Measurements from ENCODE around the gene CTIF.

CTIF gene

DNA sequence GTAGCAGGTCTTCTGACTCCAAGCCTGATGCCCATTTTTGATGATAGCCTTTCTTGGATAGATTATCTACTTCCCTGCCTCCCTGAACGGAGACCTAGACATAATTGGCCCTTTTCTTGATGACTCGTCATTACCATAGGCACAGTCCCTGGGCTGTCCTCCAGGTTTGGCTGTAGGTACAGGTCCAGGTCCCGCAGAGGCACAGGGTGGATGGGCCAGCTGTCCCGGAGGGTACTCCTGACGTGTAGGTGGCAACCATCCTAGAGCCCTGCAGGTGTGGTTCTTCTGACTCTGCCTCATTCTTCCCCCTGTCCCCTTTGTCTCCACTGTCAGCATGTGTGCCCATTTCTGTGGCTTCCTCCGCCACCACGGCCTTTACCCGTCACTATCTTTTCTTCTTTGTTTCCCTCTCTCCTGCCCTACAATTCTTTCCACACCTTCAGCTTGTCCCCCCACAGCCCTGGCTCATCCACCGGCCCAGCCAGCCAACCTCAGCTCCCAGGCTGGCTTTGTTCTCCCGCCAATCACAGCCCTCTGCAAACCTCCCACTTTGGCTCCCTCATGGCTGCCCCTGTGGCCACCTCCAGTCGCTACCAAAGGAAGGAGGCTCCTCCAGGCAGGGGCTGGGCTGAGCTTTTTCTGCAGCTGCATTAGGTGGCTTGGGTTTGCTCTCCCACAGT is 309.1 kb downstream of the CTIF start:
- DNase-seq (ENCODE audit: low read depth in 2 of 2), result no peak

DNA sequence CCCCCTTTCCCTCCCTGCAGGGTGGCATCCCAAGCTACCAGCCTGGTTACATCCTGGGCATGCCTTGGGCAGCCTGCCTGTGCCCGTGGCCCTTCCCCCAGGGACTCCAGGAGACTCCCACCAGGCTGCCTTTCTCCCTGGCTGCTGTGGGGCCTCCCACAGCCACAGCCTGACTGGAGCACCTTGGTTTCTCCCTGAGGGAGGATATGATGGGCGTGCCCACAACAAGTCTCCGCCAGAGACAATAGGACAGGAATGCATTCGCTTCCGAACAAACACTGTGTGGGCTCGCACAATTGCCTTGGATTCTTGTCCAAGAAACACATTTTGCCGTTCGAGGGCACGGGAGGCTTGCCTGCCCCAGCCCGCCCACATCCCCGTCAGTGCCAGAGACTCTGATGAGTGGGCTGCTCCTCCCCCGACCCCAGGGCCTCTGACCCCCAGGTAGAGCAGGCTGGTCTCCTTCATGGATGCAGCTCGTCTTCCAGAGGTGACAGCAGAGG is 309.9 kb downstream of the CTIF start:
- no peak for DNase-seq (ENCODE audit: low read depth in 2 of 2)

DNA sequence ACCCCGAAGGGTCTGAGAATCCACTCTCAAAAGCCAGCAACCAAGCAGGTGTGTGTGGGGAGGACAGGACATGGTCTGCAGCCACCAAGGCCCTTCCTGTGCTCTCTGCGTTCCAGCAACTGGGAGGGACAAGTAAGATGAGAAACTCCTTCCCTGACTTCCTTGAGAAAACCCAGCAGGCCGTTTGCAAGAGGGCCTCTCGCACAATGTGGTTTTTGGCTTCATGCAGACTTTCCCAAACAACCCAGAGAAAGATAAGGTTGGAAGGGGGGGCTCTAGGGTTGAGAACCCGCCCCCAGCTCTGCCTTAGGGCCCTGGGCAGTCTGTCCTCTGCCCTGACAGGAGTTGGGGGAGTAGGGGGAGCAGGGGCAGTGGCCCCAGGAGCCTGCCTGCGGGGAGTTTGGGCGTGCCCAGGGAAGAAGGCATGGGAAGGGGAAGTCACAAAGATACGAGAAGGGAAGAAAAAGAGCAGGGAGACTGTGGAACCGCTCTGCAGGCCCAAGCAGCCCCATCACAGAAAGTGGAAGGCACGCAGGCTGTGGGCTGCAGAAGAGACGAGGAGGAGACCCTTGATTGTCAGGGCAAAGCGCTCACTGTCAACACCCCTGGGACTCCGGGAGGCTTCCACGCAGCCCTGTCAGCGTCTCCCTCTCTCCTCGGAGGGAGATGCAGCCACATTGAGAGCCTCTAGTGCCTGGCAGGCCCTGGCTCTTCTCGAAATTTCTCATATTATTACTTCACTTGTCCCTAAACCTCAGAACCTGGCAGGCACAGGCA is 312.2 kb downstream of the CTIF start:
- no peak for DNase-seq (ENCODE audit: low read depth in 2 of 2)

DNA sequence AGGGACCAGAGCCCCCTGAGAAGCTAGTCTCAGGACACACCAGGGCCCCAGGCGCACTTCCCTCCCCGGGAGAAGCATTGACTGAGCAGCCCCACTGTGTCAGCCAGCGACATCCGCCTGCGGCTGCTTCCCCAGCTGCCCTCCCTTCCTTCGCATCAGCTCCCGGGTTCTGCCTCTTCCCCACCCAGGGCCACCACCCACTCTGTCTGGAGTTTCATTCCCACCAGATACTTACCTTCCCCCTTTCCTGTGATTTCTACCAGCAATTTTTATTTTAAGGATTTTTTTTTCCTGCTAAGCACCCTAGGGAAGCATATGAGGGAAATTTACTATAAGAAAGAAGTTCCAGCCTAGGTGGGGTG is 312.7 kb downstream of the CTIF start:
- DNase-seq (ENCODE audit: low read depth in 2 of 2), result no peak

DNA sequence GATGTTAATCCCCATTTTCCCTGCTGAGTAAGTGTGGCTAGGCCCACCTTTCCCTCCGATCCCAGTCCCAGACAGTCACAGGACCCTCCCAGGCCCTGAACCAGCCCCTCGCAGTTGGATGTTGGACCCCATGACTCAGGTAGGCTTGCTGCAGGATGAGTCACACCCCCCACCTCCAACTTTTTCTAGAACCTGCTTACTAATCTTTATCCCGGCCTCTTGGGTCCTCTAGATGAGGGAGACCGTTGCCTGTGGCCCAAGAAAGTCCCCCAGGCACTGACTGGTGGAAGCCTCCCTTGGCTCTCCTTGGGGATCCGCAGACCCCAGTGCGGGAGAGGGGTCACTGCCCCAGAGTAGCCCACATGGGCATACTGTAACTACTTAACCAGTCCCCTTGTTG is 313.5 kb downstream of the CTIF start:
- DNase-seq (ENCODE audit: low read depth in 2 of 2), result no peak

DNA sequence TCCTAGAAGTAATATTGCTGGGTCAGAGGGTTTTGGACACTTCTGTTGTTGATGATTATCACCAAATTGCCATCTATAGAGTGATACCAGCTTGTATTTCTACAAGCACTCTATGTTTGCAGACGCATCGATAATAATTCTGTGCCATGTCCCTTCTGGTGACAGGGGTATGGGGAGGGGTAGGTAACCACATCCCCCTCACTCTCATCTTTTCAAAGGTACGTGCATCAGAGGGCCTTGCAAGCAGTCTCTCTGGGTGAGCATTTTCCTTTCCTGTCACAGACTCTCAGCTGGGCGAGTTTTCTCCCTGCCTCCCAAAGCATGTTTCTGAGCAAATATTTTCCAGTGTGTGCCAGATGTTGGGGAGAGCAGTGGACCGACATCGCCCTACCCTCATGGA is 314.0 kb downstream of the CTIF start:
- no peak for DNase-seq (ENCODE audit: low read depth in 2 of 2)

DNA sequence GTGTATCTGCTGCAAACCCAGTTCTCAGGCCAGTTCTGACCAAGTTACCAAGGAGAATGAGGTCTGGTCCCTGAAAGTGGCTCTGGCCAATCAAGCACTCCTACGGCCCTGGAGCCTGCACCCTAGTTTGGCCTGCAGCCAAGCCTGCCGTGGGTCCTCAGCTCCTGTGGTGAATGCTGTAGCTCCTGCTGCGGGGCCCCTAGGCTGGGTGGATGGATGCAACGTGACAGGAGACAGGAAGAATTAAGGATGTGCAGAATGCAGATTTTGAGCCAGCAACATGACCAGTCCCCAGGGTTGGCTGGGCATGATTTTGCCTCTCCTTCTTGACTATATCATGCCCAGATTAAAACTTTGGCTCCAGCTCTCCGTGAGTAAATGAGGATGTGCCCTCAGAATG is 314.8 kb downstream of the CTIF start:
- no peak for DNase-seq (ENCODE audit: low read depth in 2 of 2)

DNA sequence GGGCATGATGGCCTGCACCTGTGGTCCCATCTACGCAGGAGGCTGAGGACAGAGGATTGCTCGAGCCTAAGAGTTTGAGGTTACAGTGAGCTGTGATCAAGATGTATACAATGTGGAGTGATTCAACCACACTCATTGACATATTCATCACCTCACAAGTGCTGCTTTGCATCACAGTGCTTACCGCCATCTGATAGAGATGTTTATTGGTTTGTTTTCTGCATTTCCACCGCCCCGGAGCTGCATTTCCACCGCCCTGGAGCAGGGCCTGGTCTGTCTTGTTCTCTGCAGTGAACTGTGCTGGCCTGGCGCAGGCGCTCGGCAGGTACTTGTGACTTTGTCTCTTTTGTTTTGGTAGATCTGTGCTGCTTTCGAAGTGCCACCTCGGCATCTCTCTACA is 315.9 kb downstream of the CTIF start:
- no peak for DNase-seq (ENCODE audit: low read depth in 2 of 2)

DNA sequence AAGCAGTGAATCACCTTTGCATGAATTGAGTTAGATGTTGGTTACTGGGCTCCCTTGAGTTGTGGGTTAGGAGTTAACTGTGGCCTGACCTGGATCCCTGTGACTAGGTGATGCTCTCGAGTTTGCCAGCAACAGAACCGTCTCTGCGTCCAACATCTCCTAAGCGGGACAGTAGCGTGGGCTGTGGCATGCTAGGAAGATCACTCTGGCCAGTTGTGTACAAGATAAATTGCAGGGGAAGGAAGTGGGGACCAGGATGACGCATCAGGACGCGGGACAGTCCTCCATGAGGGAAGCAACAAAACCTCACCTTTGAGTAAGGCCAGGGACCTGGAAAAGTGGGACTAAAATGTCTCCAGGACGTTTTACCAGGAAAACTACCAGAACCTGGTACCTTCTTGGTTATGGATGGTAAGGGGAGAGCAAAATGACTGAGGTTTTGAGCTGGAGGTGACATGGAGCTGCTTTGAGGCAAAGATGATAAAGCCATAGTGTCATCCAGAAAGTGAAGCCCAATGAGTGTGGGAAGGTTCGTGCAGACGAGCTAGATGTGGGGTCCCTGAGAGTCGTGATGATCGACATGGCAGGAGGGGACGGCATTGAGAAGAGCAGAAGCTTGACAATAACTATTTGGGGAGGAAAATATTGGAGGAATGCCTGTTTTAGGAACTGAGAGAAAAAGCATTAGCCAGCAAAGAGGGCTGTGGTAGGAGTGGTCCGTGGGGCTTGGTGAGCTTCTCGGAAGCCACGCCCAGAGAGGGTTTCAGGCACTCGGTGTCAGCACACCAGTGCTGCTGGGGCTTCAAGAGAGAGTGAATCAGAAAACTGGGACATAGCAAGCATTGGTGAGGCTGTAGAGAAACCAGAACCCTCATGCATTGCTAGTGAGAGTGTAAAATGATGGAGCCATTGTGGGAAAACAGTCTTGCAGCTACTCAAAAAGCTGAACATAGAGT is 316.9 kb downstream of the CTIF start:
- no peak for DNase-seq (ENCODE audit: low read depth in 2 of 2)

DNA sequence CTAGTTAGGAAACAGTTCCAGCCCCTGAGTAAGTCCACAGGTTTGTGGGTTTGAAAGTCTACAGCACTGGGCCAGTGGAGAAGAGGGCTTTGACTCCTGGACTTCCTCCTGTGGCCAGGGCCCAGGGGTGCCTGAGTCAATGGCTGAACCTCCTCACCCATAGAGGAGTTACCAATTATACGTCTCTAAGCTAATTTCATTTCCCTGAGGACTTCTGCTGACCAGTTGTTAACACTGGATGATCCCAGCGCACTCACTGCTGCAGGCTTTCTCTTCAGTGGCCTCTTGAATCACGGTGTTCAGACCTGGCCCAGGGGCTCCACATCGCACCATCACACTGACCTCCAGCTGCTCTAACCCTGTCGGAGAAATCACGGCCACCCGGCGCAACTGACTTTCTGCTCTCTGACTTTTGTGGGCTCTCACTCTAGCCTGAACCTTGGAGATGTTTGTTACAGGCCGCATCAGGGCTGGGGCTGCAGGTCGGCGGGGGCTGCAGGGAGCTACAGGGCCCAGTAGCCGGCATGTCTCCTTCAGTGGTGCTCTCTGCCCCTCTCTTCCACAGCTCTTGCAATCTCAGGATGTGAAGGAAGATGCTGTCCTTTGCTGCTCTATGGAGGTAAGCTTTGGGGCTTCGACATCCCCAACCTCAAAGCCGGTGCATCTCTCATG is 318.3 kb downstream of the CTIF start:
- no peak for DNase-seq (ENCODE audit: low read depth in 2 of 2)

DNA sequence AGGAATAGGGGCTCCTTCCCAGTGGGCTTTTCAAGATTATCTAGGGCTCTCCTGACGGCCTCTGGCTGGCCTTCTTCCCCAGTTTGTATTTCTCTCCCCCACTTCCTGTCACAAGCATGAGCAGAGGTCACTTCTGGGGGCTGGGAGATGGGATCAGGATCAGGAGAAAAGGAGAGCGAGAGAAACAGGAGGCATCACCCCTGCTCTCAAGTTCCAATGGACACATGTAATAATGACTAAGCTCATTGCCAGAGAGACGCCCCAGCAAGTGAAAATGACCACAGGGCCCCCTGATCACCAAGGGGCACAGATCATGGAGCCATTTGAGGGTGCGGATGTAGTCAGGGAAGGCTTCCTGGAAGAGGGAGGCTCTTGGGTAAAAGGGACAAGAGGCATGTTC is 319.8 kb downstream of the CTIF start:
- DNase-seq (ENCODE audit: low read depth in 2 of 2), result no peak

DNA sequence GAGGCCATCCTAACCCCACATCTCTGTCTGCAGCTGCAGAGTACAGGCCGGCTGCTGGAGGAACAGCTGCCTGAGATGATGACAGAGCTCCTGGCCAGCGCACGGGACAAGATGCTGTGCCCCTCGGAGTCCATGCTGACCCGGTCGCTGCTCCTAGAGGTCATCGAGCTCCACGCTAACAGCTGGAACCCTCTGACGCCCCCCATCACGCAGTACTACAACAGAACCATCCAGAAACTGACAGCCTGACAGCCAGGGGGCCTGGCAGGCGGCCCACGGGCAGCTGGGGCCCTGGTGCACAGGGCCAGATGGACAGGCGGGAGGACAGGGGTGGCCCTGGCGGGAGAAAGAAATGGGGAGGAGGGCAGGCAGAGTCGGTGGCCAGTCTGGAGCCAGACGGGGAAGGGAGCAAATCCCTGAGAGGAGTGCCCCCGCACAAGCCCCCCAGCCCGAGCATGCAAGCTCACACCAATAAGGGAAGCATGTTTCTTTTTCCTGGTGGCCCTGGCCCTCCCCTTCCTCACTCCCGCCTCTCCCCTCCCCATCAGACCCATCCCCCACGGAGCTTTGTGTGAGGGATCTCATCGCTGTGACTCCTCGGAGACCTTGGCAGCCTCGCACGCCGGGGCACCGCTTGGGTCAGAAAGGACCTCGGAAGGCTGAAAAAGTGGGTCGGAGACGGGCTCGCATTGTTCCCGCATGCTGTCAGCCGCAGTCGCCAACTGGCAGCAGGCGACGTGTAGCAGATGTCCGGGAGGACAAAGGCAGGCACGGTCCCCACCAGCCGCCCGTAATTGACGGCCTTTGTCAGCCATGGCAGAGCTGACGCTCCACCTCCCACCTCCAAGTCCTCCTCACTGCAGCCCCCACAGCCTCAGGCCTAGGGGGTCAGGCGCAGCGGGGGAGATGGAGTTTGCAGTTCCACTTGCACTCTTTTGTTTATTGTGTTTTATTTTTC is 320.8 kb downstream of the CTIF start:
- no peak for DNase-seq (ENCODE audit: low read depth in 2 of 2)

DNA sequence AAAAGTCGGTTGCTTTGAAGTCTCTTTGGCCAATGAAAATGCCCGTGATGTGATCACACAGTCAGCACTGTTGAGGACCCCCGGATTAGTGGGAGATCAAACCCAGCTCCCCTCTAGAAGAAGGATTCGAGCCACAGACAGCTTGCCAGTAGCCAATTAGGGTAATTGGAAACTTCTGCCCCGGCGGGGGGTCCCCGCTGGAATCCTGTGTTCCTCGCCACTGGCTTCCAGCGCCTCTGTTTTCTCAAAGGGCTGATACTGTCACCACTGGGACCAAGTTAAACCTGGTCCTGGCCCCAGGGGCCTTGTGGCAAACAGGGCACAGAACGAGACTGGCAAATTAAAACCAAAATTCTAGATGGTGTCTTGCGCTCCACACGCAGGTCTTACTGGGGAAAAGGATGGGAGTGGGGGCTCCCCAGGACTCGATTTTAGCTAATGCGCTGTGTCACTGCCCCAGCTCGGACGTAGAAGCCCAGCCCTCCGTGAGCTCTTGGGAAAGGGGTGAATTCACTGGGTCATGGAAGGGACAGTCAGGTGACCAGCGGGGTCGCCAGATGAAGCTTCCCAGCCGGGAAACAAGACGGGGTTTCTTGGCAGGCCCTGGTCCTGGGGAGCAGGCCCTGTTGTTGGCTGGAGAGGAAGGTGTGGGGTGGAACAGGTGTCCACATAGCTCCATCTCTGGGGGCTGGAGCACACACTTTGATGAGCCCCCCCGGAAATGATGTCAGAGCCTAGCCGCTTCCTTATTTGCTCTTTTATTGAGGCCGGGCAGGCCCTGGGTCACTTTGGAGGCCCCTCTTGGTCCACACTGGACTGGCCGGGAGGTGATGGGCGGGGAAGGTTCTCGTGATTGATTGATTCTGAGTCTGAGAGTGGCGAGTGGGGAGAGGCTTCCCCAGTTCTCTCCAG is 321.7 kb downstream of the CTIF start:
- DNase-seq (ENCODE audit: low read depth in 2 of 2), result no peak

DNA sequence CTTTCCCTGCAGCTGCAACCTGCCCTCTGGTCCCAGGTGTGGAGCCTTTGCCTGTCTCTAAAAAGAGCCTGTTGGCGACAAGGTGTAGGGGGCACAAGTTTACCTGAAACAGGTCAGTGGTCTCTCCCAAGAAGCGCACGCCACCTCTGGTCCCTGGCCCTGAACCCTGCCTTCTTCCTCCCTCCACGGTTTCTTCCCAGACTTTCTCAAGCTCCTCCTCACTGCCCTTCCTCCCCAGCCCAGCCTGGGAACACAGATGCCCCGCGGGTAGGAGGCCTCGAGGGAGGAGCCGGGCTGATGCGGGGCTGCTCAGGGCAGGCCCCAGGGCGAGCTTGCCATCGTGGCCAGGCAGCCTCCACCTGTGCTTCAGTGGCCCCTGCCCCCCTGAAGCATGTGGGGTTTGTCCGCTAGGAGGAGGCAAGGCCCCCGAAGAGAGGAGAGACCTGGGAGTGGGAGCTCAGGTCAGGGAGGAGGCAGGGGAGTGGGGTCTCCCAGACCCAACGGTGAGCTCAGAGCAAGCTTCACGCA is 322.4 kb downstream of the CTIF start:
- no peak for DNase-seq (ENCODE audit: low read depth in 2 of 2)

DNA sequence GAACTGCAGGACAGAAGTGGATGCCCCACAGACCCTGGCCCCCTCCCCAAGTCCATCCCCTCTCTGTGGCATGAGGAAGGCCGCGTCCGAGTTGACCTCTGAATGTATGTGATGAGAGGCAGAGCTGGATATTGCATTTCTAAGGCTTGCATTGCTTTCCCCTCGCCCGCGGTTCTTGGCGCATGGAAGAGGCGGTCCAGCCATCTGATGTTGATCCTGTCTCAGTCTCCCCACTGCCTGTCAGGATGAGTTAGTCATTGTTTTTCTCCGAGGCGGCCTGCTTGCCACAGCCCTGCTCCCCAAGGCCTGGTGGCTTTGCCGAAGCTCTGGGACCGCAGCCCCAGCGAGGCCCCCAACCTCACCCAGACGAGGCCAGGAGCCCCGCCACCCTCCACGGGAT is 323.3 kb downstream of the CTIF start:
- no peak for DNase-seq (ENCODE audit: low read depth in 2 of 2)

DNA sequence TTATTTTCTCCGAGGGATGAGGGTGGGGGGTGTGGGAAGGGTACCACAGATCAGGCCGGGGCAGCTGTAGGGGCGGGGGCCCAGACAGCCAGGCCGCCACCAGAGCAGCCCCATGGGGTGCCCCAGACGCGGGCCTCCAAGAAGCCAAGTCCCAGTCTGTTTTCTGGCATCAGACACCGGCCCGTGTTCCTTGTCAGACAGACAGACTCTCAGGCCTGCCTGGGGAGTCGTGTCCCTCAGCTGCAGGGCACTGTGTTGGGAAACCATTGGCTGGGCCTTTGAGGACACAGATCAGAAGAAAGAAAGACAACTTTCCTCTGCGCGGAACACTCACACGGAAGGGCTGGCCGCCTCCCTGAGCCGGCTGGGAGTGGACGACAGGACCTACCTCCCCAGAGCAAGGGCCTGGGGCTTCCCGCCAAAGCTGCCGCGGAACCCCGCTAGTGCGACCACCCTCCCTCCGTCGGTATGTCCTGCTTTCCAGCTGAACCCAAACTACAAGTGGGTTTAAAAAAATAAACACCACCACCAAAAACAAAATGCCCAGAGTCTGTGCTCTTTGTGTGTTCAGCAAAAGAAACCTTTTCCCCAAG is 323.9 kb downstream of the CTIF start:
- no peak for DNase-seq (ENCODE audit: low read depth in 2 of 2)

DNA sequence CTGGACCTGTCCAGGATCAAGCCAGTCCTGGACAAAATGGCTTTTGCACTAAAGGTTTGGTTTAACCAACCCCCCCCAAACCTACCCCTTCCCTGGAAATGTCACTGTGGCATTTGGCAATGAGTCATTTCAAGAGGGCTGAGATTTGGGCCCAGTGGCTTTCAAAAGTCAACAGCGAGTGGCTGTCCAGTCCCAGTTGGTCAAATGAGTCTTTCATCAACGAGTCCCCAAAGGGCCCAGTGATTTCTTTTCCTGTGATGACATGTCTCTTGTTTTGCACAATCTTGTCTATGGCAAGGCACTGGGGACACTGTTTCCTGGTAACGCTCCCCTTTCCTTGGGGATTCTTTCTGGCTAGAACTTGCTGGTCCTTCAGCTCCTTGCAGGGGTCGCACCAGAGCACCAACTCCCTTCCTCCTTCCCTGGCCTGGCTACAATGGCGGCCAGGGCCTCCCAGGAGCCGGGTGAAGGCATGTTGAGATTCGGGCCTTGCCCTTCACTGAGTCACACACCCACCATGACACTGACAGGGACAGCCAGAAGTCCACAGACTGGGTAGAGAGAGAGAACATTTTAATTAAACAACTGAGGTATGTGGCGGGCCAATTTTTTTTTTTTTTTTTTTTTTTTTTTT is 324.7 kb downstream of the CTIF start:
- no peak for DNase-seq (ENCODE audit: low read depth in 2 of 2)

DNA sequence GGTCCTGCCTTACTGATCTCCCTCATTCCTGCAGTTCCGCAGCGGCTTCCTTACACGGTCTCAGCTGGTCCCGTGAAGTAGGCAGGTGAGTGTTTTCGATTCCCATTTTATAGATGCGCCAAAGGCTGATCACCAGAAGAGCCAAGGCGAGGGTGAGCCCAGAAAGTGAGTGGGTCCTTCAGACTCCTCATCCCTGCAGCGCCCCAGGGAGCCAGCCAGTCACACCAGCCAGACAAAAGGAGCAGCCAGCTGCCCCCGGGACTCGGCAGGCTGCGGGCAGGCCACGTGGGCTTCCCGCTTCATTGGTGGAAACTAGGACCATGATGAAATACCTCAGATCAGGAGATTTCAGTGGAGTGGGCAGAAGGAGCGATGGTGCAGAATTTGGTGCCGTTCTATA is 326.0 kb downstream of the CTIF start:
- no peak for DNase-seq (ENCODE audit: low read depth in 2 of 2)
